A673 (cell line): ENCODE results near the gene GIN1. TPM values are rescaled to one million over a fixed set of nuclear protein-coding genes. Genes with fewer than 3 reads are reported as not detected.

Experiments used
- BruUV-seq: library from RNA; stranded (reverse); fragments of 400-500 nt; replicated peaks from 2 replicates; lab custom pipeline; 2021; lab: Mats Ljungman, UMichigan
- CTCF ChIA-PET: fragments of 300-600 bp; sonication (Branson Sonifier 250); formaldehyde crosslinking; loops from one replicate; lab custom pipeline; 2022; ENCODE audit warnings: antibody characterized with exemption; lab: Charles Lee
- POLR2A ChIA-PET: fragments of 300-600 bp; sonication (Branson Sonifier 250); formaldehyde crosslinking; loops from one replicate; lab custom pipeline; 2022; ENCODE audit warnings: antibody characterized with exemption; ENCODE audit not compliant: low non-redundant PET; lab: Charles Lee
- DNase-seq: peaks from one replicate; pipeline ENCODE4 v3.0.0-alpha.2; 2015; ENCODE audit warnings: low spot score
- H3K27ac ChIP-seq: fragments of 200-600 bp; sonication (generic); 2 replicates; pipeline ENCODE4 v1.5.1; 2016; ENCODE audit warnings: mixed run types, low read depth, mild to moderate bottlenecking, mixed read lengths, antibody characterized with exemption, low read length; ENCODE audit not compliant: poor library complexity, severe bottlenecking
- H3K27me3 ChIP-seq: fragments of 200-600 bp; sonication (generic); replicated peaks from 2 replicates; pipeline ENCODE4 v1.6.1; 2017; ENCODE audit warnings: mixed run types, low read depth, mild to moderate bottlenecking, mixed read lengths, antibody characterized with exemption, low read length; ENCODE audit not compliant: insufficient read depth, poor library complexity
- H3K36me3 ChIP-seq: fragments of 200-600 bp; sonication (generic); 2 replicates; pipeline ENCODE4 v1.6.1; 2016; ENCODE audit warnings: mixed run types, mild to moderate bottlenecking, mixed read lengths, antibody characterized with exemption, low read length; ENCODE audit not compliant: insufficient read depth, poor library complexity, severe bottlenecking
- H3K4me1 ChIP-seq: fragments of 200-600 bp; sonication (generic); 2 replicates; pipeline ENCODE4 v1.6.1; 2017; ENCODE audit warnings: mixed run types, mild to moderate bottlenecking, mixed read lengths, antibody characterized with exemption, low read length; ENCODE audit not compliant: insufficient read depth, poor library complexity, severe bottlenecking
- H3K4me3 ChIP-seq: fragments of 200-600 bp; sonication (generic); 2 replicates; pipeline ENCODE4 v1.5.1; 2016; ENCODE audit warnings: low read depth, mixed run types, mild to moderate bottlenecking, mixed read lengths, low read length; ENCODE audit not compliant: poor library complexity, severe bottlenecking
- H3K9me3 ChIP-seq: fragments of 200-600 bp; sonication (generic); 2 replicates; pipeline ENCODE4 v1.6.1; 2016; ENCODE audit warnings: mixed run types, low read depth, mild to moderate bottlenecking, mixed read lengths, antibody characterized with exemption, low read length; ENCODE audit not compliant: poor library complexity, severe bottlenecking
- EZH2 ChIP-seq: fragments of 200-600 bp; sonication (generic); IDR thresholded peaks from 2 replicates; pipeline ENCODE4 v1.6.1; 2017; ENCODE audit warnings: borderline replicate concordance, low read depth, mild to moderate bottlenecking, mixed read lengths, antibody characterized with exemption, low read length; ENCODE audit not compliant: poor library complexity, severe bottlenecking
- intact Hi-C: fragments of 100-400 bp; cut with micrococcal nuclease; formaldehyde crosslinking; loops from one replicate; pipeline ENCODE4 v1.10.0; 2022; ENCODE audit not compliant: unreplicated experiment
- total RNA-seq: library from RNA; stranded (reverse); gene quantifications from 2 replicates; pipeline ENCODE4 v1.2.3, GENCODE V29; 2021
- TF ChIP-seq, protein P1 (sequence below): fragments of 300-800, 200-600 bp; sonication (generic); conservative IDR thresholded peaks from 2 replicates; pipeline ENCODE4 v1.5.1; 2017; ENCODE audit warnings: low read depth, mild to moderate bottlenecking, antibody characterized with exemption, low read length, moderate library complexity, mixed read lengths

Gene GIN1
- total RNA-seq, 1 experiment from 2014 or later, result 12.5 TPM

DNA sequence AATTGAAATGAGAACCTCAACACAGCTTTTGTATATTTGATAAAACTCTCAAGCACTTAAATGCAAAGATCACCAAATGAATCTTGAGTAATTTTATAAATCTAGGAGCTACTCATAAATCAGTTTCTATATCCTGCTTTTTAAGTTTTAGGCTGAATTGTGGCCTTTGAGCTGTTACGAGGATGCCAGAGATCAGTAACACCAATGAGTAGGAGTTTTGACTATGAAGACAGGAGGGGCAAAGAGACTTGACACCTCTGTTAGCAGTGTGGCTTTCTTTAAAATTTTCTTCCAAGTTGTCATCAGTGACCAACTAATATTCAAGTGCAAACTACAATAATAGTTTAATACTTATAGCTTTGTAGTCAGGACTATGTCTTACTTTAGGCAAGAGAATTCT, 12.7 kb upstream of the GIN1 start:
- ChIA-PET POLR2A (no interaction called here), CTCF (no interaction called here)
- H3K36me3 ChIP-seq, result no peaks in the 10 kb centered on the region
- H3K4me3 ChIP-seq, result no peak overlapping the region
- no peak overlapping the region for H3K27ac ChIP-seq
- no peak for TF ChIP-seq EZH2
- TF ChIP-seq, protein P1, sequence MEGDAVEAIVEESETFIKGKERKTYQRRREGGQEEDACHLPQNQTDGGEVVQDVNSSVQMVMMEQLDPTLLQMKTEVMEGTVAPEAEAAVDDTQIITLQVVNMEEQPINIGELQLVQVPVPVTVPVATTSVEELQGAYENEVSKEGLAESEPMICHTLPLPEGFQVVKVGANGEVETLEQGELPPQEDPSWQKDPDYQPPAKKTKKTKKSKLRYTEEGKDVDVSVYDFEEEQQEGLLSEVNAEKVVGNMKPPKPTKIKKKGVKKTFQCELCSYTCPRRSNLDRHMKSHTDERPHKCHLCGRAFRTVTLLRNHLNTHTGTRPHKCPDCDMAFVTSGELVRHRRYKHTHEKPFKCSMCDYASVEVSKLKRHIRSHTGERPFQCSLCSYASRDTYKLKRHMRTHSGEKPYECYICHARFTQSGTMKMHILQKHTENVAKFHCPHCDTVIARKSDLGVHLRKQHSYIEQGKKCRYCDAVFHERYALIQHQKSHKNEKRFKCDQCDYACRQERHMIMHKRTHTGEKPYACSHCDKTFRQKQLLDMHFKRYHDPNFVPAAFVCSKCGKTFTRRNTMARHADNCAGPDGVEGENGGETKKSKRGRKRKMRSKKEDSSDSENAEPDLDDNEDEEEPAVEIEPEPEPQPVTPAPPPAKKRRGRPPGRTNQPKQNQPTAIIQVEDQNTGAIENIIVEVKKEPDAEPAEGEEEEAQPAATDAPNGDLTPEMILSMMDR, result no peak
- intact Hi-C loops, result loop anchor here (10.0 kb wide), 2 partner anchors 342 to 348 kb away; no protein-coding TSS in a partner anchor
- H3K27me3 ChIP-seq, result no peaks in the 10 kb centered on the region
- no peak for DNase-seq
- no peaks in the 10 kb centered on the region for H3K9me3 ChIP-seq
- BruUV-seq, result no TSS peak
- H3K4me1 ChIP-seq, result no peaks in the 10 kb centered on the region

DNA sequence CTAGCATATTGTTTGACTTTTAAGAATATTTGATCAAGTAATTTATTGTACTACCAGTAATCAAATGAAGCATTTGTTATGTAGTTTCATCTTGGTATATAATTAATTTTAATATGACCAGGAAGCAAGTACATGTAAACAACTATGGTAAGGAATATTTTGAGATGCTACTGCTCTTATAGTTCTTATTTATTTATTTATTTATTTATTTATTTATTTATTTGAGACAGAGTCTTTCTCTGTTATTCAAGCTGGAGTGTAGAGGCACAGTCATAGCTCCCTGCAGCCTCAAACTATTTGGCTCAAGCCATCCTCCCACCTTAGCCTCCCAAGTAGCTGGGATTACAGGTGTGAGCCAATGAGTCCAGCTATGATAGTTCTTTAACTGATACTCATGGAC, 8.3 kb upstream of the GIN1 start:
- intact Hi-C loops, result no loop called here

DNA sequence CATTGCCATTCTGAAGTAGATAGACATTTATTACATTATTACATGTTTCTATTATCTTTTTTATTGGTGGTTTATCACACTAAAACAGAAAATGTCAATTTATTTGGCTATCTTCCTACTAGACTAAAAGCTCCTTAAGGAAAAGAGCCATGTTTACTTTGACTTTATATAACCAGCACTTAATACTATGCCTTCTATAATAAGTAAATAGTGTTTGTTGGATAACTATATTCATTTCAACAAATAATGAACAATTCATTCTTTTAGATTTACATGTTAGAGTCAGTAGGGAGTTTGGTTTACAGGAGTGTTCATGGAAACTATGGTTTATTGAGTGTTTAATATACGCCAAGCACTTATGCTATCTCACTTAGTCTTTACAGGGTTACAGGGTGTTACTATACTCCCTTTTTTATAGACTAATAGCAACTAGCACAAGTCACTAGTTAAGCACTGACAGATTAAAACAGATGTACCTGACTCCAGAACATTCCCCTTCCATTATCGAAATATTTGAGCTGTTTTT, 7.4 kb upstream of the GIN1 start:
- DNase-seq, result no peak
- Histone ChIP-seq H3K27me3 (no peaks in the 10 kb centered on the region), H3K9me3 (no peaks in the 10 kb centered on the region), H3K4me1 (no peaks in the 10 kb centered on the region), H3K27ac (no peak overlapping the region), H3K36me3 (no peaks in the 10 kb centered on the region), H3K4me3 (no peak overlapping the region)
- no TSS peak for BruUV-seq
- POLR2A ChIA-PET, result no interaction called here
- TF ChIP-seq EZH2, result no peak
- TF ChIP-seq, protein P1, result no peak
- intact Hi-C loops, result no loop called here
- CTCF ChIA-PET, result no interaction called here

More for the DNA sequence above, 8.3 kb upstream of the GIN1 start:
- no peak for DNase-seq
- POLR2A ChIA-PET, result no interaction called here
- Histone ChIP-seq H3K4me1 (no peaks in the 10 kb centered on the region), H3K27ac (no peak overlapping the region), H3K36me3 (no peaks in the 10 kb centered on the region), H3K4me3 (no peak overlapping the region), H3K9me3 (no peaks in the 10 kb centered on the region), H3K27me3 (no peaks in the 10 kb centered on the region)
- no peak for TF ChIP-seq EZH2
- TF ChIP-seq, protein P1, result no peak
- no TSS peak for BruUV-seq
- CTCF ChIA-PET, result no interaction called here
